NT2/D1 (cell line): ENCODE results near the gene MBNL2.
A peak's percentile ranks its signal among the peaks of the same experiment; 100 is the strongest.

Experiments used
- DNase-seq: peaks from one replicate; pipeline ENCODE4 v3.0.0-alpha.2; 2011; ENCODE audit warnings: low read depth, low spot score
- H3K27me3 ChIP-seq: 2 replicates; pipeline ENCODE4 v1.6.0; 2011; ENCODE audit warnings: mild to moderate bottlenecking; ENCODE audit not compliant: insufficient read length, insufficient read depth
- H3K36me3 ChIP-seq: 2 replicates; pipeline ENCODE4 v1.6.1; 2011; ENCODE audit warnings: mild to moderate bottlenecking, low read length, mixed read lengths; ENCODE audit not compliant: insufficient read depth, insufficient read length
- H3K4me1 ChIP-seq: 2 replicates; pipeline ENCODE4 v1.5.1; 2011; ENCODE audit not compliant: insufficient read depth, insufficient read length
- H3K4me3 ChIP-seq: 2 replicates; pipeline ENCODE4 v1.5.1; 2011; ENCODE audit warnings: low read depth; ENCODE audit not compliant: insufficient read length
- H3K9ac ChIP-seq: 2 replicates; pipeline ENCODE4 v1.6.0; 2011; ENCODE audit warnings: low read depth; ENCODE audit not compliant: insufficient read length
- H3K9me3 ChIP-seq: 2 replicates; pipeline ENCODE4 v1.5.1; 2011; ENCODE audit warnings: mild to moderate bottlenecking, low read length; ENCODE audit not compliant: insufficient read depth
- SUZ12 ChIP-seq: IDR thresholded peaks from 2 replicates; pipeline ENCODE4 v1.6.1; 2011; ENCODE audit not compliant: insufficient read length, insufficient read depth; ENCODE audit errors: extremely low read depth
- YY1 ChIP-seq: IDR thresholded peaks from 2 replicates; pipeline ENCODE4 v1.6.1; 2011; ENCODE audit not compliant: insufficient read length, insufficient read depth
- ZNF274 ChIP-seq: IDR thresholded peaks from 2 replicates; pipeline ENCODE4 v1.6.1; 2011; ENCODE audit warnings: mild to moderate bottlenecking, low read depth, low read length

Gene MBNL2

GRCh38 chr13:97354808-97355207, 132.7 kb downstream of the MBNL2 start:
- Histone ChIP-seq H3K4me1 (no peaks in the 10 kb centered on the region), H3K9me3 (peaks cover 7% of the 10 kb centered on the region; the same call in 1 of the 2 replicates), H3K4me3 (no peak overlapping the region), H3K36me3 (peaks cover 3% of the 10 kb centered on the region), H3K9ac (no peak overlapping the region), H3K27me3 (no peaks in the 10 kb centered on the region)
- no peak for DNase-seq
- TF ChIP-seq SUZ12 (no peak), YY1 (no peak), ZNF274 (no peak)

GRCh38 chr13:97356592-97356991, 134.5 kb downstream of the MBNL2 start:
- Histone ChIP-seq H3K27me3 (no peaks in the 10 kb centered on the region), H3K4me3 (no peak overlapping the region), H3K9ac (no peak overlapping the region), H3K9me3 (no peaks in the 10 kb centered on the region; the same call in 1 of the 2 replicates), H3K4me1 (no peaks in the 10 kb centered on the region), H3K36me3 (peaks cover 3% of the 10 kb centered on the region)
- no peak for DNase-seq
- no peak for TF ChIP-seq SUZ12
- no peak for TF ChIP-seq ZNF274
- no peak for TF ChIP-seq YY1

GRCh38 chr13:97359181-97360057, 137.3 kb downstream of the MBNL2 start:
- Histone ChIP-seq H3K36me3 (peaks cover 3% of the 10 kb centered on the region), H3K9ac (no peak overlapping the region), H3K9me3 (no peaks in the 10 kb centered on the region; the same call in 1 of the 2 replicates), H3K4me1 (no peaks in the 10 kb centered on the region), H3K27me3 (no peaks in the 10 kb centered on the region), H3K4me3 (no peak overlapping the region)
- DNase-seq, result peak; percentile 61
- TF ChIP-seq YY1, result no peak

GRCh38 chr13:97360610-97361009, 138.5 kb downstream of the MBNL2 start:
- no peaks in the 10 kb centered on the region; the same call in 1 of the 2 replicates for H3K9me3 ChIP-seq
- TF ChIP-seq ZNF274 (no peak), SUZ12 (no peak), YY1 (no peak)
- H3K27me3 ChIP-seq, result no peaks in the 10 kb centered on the region
- H3K36me3 ChIP-seq, result peaks cover 3% of the 10 kb centered on the region
- no peak overlapping the region for H3K4me3 ChIP-seq
- no peak for DNase-seq
- no peak overlapping the region for H3K9ac ChIP-seq
- no peaks in the 10 kb centered on the region for H3K4me1 ChIP-seq

- DNase-seq, result no peak
- Histone ChIP-seq H3K9me3 (no peaks in the 10 kb centered on the region), H3K36me3 (no peaks in the 10 kb centered on the region), H3K4me3 (no peak overlapping the region), H3K4me1 (peaks cover 2% of the 10 kb centered on the region), H3K27me3 (no peaks in the 10 kb centered on the region), H3K9ac (no peak overlapping the region)
- TF ChIP-seq YY1, result no peak
- TF ChIP-seq ZNF274, result no peak
- no peak for TF ChIP-seq SUZ12
These were observed 141.9 kb downstream of the MBNL2 start for GRCh38 chr13:97364031-97364430.

GRCh38 chr13:97364827-97365226, 142.7 kb downstream of the MBNL2 start:
- H3K9ac ChIP-seq, result no peak overlapping the region
- H3K4me3 ChIP-seq, result no peak overlapping the region
- no peaks in the 10 kb centered on the region for H3K9me3 ChIP-seq
- DNase-seq, result no peak
- no peaks in the 10 kb centered on the region for H3K36me3 ChIP-seq
- peaks cover 2% of the 10 kb centered on the region for H3K4me1 ChIP-seq
- no peaks in the 10 kb centered on the region for H3K27me3 ChIP-seq
- TF ChIP-seq YY1, result no peak
- TF ChIP-seq SUZ12, result no peak
- TF ChIP-seq ZNF274, result no peak

GRCh38 chr13:97366172-97366688, 144.1 kb downstream of the MBNL2 start:
- no peaks in the 10 kb centered on the region for H3K9me3 ChIP-seq
- no peak for TF ChIP-seq SUZ12
- TF ChIP-seq ZNF274, result no peak
- no peak for TF ChIP-seq YY1
- DNase-seq, result no peak
- peaks cover 2% of the 10 kb centered on the region for H3K4me1 ChIP-seq
- H3K9ac ChIP-seq, result no peak overlapping the region
- no peaks in the 10 kb centered on the region for H3K36me3 ChIP-seq
- no peak overlapping the region for H3K4me3 ChIP-seq
- no peaks in the 10 kb centered on the region for H3K27me3 ChIP-seq
